Measurements from ENCODE around the gene HIPK3.

HIPK3 gene

GRCh38 chr11:33320016-33320813 lies 63.0 kb downstream of the HIPK3 start:
- H3K4me3 ChIP-seq (ENCODE audit: low read depth, low read length), result no peak overlapping the region
- no peak for TF ChIP-seq CTCF (IDR thresholded peaks at IDR 0.05; ENCODE audit: borderline replicate concordance, insufficient read depth, low read depth, low read length)

- no peak overlapping the region for H3K4me3 ChIP-seq (ENCODE audit: low read depth, low read length)
- TF ChIP-seq CTCF (IDR thresholded peaks at IDR 0.05; ENCODE audit: borderline replicate concordance, insufficient read depth, low read depth, low read length), result no peak
These were observed 63.7 kb downstream of the HIPK3 start for GRCh38 chr11:33320814-33321330.

GRCh38 chr11:33321422-33321821 lies 64.2 kb downstream of the HIPK3 start:
- H3K4me3 ChIP-seq (ENCODE audit: low read depth, low read length), result no peak overlapping the region
- TF ChIP-seq CTCF (IDR thresholded peaks at IDR 0.05; ENCODE audit: borderline replicate concordance, insufficient read depth, low read depth, low read length), result no peak

- no peak for TF ChIP-seq CTCF (IDR thresholded peaks at IDR 0.05; ENCODE audit: borderline replicate concordance, insufficient read depth, low read depth, low read length)
- H3K4me3 ChIP-seq (ENCODE audit: low read depth, low read length), result no peak overlapping the region
These were observed 66.2 kb downstream of the HIPK3 start for GRCh38 chr11:33323421-33323820.

GRCh38 chr11:33324302-33324985 lies 67.3 kb downstream of the HIPK3 start:
- no peak for TF ChIP-seq CTCF (IDR thresholded peaks at IDR 0.05; ENCODE audit: borderline replicate concordance, insufficient read depth, low read depth, low read length)
- no peak overlapping the region for H3K4me3 ChIP-seq (ENCODE audit: low read depth, low read length)

GRCh38 chr11:33325451-33325850 lies 68.3 kb downstream of the HIPK3 start:
- TF ChIP-seq CTCF (IDR thresholded peaks at IDR 0.05; ENCODE audit: borderline replicate concordance, insufficient read depth, low read depth, low read length), result no peak
- H3K4me3 ChIP-seq (ENCODE audit: low read depth, low read length), result no peak overlapping the region

All from GM12875 (cell line).